ENCODE data around the gene RSPH4A.
"Not testable (repeated sequence)": the region's sequence is repeated elsewhere in the genome, so short reads cannot be mapped to it uniquely, and the experiment has no call there.

The RSPH4A gene

DNA sequence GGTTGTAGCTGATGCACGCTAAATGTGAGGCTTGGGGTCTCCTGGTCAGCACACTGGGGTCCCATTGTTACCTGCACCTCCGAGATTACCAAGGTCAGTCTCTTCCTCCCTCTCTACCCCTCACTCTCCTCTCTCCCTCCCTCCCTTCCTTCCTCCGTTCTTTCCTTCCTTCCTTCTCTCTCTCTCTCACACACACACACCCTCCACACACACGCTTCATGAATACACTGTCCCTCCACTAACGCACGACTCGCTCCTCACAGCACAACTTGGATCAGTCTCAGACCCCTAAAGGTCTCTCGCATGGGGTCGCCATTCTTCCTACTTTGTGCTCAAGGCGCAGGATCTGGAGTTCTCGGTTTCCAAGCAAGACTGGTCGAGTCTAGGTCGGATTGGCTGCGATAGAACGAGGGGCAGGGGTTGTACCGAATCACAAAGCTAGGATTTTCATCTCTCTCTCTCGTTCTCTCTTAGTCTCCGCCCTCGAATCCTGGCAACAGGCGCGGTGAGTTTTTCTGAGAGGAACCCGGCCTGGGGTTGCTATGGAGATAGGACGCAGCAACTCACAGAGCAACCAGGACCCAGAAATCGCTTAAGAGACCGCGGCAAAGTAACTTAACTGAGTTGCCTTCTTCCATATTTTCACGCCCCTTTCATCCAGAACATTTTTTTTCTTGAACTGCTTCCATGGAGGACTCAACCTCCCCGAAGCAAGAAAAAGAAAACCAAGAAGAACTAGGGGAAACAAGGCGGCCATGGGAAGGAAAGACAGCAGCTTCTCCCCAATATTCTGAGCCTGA is at the start of gene RSPH4A:
Gene RSPH4A (plus strand): TSS at position 543 of the 800 bp plus-strand sequence. CDS start 145 bp downstream, at position 688.
- peak; percentile 78 for DNase-seq

DNA sequence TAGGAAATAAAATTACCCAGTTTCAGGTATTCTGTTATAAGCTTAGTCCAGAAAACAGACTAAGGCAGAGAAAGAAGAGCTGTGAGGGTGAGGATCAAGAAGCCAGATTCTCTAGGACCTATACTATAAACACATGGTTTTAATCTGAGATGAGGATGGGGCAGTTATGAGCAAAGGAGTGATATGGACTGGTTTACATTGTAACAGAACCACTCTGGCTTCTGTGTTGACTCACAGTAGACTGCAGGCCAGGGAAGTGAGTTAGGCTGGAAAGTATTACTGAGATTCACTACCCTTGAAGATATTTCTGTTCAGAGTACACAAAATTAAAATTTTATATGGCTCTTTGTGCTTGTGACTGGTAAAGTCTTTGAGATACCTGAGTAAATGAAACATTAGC is 48.2 kb upstream of the RSPH4A start:
- no peak for DNase-seq

DNA sequence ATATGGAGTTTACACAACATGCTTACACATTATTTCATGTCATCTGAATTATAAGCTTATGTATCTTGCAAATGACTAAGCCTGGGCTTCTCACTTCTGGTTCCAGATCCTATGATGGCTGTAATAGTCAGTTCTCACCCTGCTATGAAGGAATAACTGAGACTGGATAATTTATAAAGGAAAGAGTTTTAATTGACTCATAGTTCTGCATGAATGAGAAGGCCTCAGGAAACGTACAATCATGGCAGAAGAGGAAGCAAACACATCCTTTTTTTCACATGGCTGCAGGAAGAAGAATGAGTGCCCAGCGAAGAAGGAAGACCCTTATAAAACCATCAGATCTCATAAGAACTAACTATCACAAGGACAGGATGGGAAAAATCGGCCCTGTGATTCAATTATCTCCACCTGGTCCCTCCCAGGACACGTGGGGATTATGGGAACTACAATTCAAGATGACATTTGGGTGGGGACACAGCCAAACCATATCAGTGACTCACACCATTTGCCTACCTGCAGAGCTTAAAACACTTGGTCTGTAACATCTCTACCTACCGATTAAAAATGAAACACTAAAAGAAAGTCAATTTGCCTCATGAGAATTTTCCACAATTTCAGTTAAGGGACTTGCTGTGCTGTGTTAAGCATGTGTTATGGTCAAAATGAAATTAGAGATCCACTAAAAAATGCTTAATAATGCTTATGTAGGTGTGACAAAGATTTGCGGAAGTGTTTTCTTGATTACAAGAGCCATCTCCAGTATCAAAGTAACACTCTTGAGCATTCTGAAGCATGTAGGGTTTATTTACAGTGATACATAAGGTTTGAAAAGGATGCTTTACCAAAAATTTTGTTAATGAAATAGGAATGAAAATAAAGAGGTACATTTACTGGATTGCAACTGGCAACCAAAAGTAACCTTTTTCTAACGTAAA is 47.2 kb upstream of the RSPH4A start:
- no peak for DNase-seq

DNA sequence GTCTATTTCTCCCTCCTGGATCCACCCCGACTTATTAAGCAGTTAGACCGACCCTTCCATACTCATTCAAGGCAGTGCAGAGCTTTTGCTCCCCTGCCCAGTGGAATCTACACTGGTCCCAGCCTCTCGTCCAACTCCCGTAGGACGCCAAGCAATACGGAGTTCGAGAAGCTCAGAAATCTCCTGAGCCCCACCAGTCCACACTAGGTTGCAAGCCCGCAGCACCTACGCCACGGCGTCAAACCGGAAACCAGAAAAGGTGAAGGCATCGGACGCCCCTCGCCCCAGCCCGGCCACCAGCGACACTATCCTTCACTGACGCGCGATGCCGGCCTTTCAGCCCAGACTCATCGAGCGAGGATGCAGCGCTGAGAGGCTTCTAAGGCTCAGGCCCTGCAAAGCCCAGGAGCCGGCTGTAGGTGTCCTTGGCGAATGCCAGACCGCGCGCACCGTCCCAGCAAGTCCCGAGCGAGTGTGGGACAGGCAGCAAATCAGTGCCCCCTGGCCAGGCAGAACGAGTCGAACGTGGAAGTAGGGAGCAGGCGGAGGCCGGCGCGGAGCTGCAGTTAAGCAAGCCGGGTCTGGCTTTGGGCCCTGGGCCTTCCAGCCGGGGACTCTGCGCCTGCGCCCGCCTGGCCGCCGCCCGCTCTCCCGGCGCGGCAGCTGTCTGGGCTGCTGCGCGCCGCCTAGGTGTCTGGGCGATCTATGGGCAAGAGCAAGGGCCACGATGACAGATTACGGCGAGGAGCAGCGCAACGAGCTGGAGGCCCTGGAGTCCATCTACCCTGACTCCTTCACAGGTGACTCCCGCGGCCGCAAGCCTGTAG is 45.2 kb upstream of the RSPH4A start, which contains the start of gene RWDD1:
Gene RWDD1 (plus strand): TSS at position 649 of the 827 bp plus-strand sequence. CDS start 79 bp downstream, at position 728.
- DNase-seq, result peak; percentile 91

DNA sequence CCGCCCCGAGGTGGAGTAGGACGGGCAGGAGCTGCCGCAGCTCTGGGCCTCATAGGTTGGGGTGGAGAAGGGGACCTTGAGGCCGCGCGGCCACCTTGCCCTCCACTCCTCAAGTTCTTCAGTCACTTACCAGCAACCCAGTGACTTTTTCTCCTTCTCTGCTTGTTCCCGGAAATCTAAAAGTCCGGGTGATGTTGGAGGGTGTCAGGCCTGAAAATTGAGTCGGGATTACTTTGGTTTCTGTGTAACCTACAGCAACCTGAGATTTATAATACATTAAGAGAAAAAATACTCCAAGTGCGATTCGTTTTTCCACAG is 44.6 kb upstream of the RSPH4A start:
- DNase-seq, result no peak

DNA sequence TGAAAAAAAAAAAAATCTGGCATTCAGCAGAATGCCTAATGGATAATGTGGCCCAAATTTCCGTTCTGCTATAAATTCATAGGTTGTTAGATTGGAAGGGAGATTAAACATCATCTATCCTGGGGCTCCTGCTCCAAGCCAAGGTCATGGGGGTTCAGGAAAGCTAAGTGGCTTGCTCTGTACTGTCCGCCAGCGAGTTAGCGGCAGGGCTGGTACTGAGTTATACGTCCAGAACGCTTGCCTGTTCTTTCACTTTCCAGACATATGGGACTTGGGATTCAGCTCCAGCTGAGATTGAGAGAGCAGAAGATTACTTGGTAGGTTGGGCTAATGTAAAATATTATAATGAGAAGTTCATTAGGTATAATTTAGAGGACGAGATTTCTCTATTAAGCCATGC is 44.1 kb upstream of the RSPH4A start:
- no peak for DNase-seq

DNA sequence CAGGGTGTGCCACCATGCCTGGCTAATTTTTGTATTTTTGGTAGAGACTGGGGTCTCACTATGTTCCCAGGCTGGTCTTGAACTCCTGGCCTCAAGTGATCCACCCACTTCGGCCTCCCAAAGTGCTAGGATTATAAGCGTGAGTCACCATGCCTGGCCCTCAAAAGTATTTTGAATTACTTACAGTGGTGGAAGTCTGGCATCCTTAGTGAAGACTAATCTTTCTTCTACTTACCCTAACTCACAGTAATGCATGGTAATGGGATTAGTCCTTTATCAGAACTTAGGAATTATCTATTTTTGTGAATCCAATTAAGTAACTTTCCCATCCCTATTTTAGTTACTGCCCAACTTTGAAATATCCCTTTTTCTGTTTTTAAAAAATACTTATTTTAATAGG is 41.1 kb upstream of the RSPH4A start:
- no peak for DNase-seq

DNA sequence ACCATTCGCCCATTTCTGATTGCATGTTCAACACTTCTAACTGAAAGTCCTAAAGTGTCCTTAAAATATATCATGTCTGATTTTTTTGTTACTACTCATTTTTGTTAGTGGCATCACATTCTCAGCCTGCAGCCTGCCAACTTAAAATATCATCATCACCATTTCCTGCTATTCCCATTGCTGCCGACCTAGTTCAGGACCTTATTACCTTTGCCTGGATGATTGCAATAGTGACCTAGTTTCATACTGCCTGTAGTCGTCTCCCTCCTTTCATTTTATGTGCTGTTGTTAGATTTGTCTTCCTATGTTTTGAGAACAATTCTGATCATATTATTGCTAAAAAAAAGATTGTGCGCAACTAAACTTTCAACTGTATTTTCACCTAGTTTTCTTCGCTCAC is 38.8 kb upstream of the RSPH4A start:
- no peak for DNase-seq

DNA sequence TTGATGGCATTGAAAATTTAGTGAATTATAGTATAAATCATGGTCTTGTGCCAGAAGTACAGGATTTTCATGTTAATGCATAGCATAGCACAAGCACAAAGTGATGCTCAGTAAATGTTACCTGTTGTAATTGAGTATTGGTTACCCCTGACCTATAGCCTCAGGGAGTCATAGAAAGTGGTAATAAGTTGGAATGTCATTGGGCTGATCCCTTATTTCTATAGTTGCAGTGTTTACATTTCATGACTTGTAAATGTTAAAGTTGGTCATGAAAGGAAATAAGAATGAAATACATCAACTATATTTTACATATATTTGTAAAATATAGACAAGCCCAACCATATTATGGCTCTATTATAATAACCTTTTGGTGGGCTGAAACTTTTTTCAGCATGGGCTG is 37.9 kb upstream of the RSPH4A start:
- DNase-seq, result no peak

DNA sequence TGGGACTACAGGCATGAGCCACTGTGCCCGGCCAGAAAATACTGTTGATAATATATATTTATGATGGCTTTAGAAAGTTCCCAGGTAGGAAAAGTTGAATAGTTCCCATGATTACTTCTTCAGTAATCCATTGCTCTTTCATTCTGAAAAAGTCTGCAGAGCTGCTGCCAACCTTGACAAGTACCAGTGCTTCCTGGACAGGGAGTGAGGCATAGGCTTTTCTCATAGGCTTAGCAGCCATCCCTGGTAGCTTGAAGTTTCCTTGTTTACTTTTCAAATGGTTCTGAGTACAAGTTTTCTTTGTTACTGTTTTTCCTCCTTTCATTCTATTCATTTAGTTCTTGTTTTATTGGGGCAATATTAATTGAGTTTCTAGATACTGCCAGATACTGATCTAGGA is 37.1 kb upstream of the RSPH4A start:
- DNase-seq, result no peak

DNA sequence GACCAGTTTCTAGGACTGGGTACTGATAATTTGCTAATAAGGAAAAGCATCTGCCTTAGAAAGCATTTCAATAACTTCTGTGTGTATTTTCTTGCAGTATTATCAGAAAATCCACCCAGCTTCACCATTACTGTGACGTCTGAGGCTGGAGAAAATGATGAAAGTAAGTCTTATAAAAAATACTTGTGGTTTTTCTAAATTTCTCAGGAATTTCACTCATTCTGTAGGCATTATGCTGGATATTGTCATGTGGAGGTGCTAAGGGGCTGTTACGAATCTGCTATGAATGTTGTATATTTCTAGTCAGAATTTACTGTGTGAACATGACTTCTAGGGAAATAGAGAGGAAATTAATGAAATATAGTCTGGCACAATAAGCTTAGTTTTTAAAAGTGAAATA is 36.1 kb upstream of the RSPH4A start:
- DNase-seq, result no peak

DNA sequence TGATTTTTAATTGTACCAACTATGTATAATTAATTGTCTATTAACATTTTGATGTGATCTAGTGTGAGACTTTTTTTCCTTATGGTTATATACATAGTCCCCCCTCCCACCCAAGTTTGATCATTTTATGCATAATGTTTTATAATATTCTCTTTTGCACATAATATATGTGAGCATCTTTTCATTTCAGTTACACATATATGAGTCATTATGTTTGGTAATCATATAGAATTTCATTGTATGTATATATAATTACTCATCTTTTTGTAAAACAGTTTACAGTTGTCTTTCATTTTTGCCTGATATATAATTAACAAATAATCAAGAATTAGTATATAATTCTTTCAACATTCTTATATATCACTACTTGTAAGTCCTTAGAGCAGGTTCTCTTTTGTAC is 30.0 kb upstream of the RSPH4A start:
- DNase-seq, result no peak

DNA sequence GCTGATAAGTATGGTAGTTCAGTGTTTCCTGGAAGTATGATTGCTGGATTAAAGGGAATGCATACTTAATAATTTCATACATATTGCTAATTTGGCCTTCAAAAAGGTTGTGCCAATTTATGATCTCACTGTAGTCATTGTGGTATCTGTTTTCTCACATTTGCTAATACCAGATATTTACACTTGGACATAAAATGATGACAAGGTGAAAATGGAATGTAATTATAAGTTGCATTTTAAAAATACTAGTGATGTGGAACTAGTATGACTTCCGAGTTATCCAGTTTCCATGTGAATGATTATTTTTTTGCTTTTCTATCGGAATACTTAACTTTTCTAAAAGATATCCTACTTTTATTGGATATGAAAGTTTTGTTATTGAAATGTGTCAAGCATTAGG is 29.5 kb upstream of the RSPH4A start:
- DNase-seq, result no peak

DNA sequence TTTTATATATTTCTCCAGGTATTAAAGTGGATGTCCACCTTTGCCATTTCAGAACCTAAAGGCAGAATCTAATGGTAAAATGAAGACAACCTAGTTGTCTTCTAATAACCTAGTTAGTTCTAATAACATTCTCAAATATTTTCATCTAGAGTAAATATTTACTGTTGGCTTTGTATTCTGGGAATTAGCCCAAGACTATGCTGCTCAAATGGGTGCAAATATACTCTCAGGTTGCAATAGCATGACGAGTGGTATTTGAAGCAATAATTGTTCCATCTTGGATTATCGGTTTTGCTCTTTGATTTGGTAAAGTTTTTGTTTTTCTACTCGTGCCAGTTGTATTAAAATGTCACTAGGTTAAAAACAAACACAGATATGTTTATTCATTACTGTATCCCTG is 21.0 kb upstream of the RSPH4A start:
- DNase-seq, result no peak

DNA sequence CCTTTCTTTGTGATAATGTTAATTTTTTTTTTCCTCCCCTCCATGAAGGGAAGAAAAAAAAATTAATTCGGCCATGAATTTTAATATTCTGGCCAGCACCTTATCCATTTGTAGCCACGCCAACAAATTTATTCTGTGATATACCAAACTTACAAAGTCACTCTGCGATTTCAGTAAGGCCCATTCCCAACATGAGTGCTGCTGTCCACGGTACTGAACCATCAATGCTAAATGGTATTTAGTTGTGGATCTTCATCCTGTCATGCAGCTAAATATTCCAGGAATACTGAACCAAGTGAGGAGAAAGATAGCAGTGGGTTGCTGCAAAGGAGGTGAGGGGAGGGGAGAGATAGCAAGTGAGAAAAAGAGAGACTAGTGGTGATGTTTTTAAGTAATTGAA is 19.5 kb upstream of the RSPH4A start:
- no peak for DNase-seq

DNA sequence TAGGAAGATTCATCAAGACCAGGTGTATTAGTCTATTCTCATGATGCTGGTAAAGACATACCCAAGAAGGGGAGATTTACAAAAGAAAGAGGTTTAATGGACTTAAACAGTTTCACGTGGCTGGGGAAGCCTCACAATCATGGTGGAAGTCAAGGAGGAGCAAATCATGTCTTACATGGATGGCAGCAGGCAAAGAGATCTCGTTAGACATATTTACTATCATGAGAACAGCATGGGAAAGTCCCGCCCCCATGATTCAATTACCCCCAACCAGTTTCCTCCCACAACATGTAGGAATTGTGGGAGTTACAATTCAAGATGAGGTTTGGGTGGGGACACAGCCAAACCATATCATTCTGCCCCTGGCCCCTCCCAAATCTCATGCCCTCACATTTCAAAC is 12.4 kb upstream of the RSPH4A start:
- DNase-seq, result not testable (repeated sequence)

DNA sequence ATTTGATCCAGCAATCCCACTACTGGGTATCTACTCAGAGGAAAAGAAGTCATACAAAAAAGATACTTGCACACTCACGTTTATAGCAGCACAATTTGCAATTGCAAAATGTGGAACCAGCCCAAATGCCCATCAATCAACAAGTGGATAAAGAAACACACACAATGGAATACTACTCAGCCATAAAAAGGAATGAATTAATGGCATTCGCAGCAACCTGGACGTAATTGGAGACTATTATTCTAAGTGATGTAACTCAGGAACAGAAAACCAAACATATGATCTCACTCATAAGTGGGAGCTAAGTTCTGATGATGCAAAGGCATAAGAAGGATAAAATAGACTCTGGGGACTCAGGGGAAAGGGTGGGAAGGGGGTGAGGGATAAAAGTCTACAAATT is 11.4 kb upstream of the RSPH4A start:
- not testable (repeated sequence) for DNase-seq

DNA sequence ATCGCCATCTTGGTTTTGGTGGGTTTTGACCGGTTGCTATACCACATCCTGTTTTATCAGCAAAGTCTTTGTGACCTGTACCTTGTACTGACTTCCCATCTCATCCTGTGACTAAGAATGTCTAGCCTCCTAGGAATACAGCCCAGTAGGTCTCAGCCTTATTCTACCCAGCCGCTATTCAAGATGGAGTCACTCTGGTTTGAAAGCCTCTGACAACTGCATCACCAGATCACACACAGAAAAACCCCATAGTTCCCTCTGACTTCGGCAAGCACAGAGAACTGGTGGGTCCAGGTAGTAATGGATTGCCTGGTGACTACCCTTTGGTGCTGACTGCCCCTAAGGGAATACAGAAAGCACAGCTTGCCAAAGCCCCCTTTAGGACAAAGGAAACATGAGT is 10.3 kb upstream of the RSPH4A start:
- no peak for DNase-seq

DNA sequence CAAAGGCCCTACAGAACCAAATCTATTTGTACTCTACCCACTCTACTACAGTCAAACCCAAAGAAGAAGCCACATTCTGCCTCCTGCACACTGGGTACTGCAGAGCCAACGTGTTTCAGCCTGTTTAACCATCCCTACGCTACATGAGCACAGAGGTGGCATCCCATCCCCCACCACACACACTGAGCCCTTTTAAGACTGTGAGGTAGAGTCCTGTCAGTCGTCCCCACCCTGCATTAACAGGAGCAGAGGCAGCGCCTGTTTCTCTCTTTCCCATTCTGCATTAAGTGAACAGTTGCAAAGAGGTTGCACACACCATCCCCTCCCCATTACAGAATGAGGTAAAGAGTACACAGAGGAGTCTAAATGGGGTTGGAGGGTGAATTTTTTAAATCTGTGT is 5.2 kb upstream of the RSPH4A start:
- DNase-seq, result no peak

DNA sequence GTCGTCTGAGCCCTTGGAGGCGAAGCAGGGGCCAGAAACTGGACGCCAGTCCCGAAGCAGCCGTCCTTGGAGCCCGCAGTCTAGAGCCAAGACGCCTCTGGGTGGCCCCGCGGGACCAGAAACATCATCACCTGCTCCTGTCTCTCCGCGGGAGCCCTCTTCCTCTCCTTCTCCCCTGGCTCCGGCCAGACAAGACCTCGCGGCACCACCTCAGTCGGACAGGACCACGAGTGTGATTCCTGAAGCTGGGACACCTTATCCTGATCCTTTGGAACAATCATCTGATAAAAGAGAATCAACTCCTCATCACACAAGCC is 416 bp downstream of the RSPH4A start:
- DNase-seq, result no peak

DNA sequence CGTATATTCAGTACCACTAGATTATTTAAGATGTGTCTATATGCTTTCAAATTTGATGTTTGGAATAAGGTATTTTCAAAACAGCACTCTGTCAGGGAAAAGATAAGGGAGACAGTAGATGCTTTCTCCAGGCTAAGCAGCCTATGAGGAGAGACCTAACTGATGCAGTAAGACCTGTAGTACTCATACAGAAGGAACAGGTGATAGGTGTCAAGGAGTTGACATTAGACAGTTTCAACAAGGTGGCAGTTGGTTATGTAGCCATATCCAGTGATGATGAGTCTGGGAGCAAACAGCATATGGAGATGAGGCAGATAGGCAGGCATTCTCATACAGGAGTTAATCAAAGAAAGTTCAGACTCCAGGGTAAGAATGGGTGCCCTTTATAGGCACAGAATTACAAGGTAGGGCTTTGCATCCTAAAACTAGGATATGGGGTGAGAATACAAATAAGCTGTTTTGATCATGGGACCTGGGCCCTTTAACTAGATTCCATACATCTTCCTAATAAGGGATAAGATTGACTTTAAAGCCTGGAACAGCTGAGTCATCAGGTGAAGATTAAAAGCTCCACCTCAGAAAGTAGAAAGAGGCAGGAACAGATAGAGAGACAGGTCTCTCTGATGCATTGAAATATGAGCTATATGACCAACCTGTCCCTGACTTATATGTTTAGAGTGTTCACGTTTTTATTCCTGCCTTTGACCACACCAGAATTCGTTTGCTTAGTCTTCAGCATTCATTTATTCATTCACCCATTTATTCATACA is 7.9 kb downstream of the RSPH4A start:
- DNase-seq, result no peak

DNA sequence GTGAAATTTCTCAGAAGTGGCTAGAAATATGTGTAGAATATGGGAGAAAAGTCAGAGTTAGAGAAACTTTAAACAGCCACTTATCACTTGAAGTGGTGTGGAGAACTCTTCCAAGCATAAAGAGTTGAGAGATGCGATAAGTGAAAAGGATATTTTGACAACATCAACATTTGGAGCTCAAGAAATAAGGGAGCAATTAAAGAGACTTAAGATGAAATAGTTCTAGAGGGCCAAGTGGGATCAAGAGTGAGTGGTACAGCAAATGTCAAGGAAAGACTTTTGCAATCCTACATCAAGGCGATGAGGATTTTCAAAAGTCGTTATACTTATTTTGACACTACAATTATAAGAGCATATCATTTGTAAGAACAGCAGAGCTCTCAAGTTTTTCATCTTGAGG is 9.6 kb downstream of the RSPH4A start:
- no peak for DNase-seq

DNA sequence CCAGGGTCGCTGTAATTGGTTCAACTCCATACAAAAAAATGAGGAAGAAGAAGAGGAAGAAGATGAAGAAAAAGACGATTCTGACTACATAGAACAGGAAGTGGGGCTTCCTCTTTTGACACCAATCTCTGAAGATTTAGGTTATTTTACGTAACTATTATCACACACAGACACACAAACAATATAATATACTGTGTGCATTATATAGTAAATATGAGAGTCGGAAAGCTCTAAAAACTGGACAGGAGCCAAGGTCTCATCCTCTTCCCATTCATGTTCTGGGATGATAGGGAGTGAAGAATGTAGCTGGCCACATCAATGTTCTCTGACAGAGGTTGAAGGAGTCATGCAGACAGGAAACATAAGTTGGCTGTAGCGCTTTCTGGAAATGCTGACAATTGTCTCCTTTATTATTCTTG is 13.3 kb downstream of the RSPH4A start:
- no peak for DNase-seq

Measured in COR-L47 (cell line).